Effector CD4-positive, alpha-beta T cell (primary cell): Measurements from ENCODE around the gene EFNA5.

Source experiments
- DNase-seq: peaks from one replicate; pipeline ENCODE4 v3.0.0-alpha.2; 2020

Gene EFNA5

DNA sequence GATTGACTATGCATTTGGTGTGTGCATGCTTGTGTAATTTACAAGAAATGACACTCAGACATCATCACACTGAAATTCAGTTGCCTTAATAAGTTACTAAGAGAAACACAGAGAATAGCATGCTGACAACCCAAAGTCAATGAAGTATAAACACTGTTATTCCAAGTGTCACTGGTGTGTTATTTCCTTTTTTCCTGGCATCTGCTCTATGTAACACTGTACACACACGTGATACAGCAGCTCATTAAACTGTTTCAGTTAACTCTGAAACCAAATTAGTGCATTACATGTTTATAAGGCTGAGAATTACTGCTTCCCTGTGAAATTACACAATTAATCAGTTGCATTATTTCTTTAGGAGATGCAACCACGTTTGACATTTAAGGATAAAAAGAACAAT, 252.7 kb downstream of the EFNA5 start:
- no peak for DNase-seq

DNA sequence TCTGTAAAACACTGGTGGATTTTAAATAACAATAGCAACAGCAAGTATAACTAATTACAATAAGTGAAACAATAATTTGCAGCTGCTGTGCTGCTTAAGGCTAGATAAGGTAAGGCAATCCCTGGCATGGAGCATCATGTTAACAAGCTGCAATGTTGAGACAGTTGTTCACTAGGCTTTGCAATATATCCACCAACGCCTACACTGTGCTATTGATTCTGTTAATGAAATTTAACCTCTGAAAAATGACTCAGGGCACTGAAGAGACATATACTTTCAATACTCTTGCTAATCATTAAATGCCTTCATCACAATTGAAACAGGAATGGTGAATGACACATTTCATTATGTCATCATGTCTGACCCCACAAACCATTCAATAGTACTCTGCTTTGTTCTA, 255.0 kb downstream of the EFNA5 start:
- no peak for DNase-seq

DNA sequence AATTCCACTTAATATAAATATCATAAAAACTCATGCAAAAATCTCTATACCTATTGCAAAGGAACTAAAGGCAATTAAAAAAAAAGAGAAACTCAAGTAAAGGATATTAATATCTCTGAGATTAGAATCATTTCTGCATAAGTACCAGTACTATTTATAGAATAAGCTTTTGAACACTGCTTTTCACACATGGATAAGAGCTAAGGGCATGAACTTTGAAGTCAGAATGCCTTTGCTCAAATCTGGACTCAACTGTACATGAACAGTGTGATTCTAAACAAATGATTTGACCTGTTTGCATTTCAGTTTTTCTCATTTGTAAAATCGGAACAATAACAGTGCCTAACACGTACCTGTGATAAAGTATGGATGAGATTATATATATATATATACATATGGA, 255.9 kb downstream of the EFNA5 start:
- DNase-seq: no peak

DNA sequence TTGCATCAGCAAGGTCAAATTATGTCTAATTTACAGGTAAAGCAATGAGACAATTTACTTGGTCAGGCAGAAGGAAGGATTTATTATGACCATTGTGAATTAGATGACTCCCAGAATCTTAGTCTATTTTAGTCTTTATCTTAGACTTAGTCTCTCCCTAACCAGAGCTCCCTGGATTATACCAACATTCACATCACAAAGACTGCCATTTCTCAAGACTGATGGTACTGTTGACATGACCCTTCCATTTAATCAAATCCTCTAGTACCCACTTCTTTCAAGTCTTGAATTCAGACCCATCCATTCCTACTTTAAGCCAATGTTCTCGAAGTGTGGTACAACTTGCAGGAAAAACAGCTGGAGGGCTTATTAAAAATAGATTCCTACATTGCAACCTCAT, 257.0 kb downstream of the EFNA5 start:
- no peak for DNase-seq

DNA sequence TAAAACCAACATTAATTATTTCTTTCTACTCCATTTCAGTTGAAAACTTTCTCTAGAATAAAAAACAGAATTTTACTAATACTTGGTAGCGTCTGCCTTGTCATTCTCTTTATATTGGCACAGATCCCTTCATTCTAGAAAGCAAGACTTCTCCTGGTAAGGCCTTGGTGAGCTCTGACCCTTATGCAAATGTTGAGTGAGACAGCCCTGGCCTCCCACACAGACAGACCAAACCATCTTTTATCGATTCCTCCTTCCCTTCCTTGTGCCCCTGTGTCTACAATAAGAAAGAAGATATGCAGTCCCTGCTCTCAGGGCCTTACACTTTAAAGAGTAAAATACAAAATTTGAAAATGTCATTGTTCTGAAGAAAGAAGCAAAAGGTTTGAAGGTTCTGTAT, 262.2 kb downstream of the EFNA5 start:
- DNase-seq: no peak

DNA sequence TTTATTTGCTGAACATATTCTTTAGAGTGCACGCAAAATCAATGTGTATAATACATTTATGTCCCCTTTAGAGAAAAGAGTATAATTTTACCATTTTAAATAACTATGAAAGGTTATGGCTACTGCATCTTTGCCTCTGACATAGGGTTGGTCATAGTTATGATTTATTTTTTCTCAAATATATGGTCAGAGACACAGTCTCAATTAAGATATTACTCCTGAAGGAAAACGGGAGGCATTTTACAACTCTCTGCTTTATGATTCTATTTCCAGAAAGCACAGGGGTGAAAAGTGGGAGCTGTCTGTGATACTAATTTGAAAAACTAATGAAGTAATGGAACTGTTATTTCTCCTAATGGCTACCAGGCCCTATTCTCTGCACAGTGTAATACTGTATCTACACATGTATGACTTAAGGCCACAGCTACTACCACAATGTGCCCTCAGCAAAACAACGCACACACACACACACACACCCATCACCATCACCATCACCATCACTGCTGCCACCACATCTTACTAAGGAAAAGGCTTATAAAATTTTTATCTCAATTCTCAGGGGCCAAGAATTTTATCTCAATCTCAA, 262.9 kb downstream of the EFNA5 start:
- no peak for DNase-seq

DNA sequence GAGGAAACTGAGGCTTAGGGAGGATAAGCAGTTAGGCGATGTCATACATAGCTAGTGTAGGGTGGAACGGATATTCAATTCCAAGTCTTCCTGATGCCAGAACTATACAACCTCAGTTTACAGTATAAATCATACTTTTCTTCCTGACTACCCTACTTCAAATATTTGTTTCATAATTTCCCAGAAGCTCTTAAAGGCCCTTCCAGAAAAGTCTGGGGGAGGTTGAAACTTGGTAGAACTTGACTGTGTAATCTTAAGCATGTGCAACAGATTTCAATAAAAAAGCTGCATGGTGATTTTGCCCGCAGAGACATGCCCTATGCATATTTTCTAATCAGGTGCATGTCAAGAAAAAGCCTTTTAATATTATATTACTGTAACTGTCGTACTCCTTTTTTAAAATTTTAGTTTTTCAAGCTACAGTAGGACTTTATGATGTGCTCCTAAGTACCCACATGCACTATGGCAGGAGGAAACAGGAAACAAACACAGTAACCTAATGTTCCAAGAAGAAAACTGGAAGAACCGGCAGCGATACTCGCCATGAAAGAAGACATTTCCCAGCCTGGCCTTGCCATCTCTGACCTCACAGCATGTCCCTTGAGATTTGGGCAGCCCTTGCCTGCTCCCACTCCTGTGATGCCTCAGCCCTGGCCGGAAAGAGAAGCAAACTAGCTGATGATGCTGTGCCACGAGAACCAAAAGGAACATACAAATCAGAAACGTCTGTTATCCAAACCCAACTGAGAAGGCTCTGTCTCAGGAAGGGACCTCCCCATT, 266.0 kb downstream of the EFNA5 start:
- DNase-seq: no peak

DNA sequence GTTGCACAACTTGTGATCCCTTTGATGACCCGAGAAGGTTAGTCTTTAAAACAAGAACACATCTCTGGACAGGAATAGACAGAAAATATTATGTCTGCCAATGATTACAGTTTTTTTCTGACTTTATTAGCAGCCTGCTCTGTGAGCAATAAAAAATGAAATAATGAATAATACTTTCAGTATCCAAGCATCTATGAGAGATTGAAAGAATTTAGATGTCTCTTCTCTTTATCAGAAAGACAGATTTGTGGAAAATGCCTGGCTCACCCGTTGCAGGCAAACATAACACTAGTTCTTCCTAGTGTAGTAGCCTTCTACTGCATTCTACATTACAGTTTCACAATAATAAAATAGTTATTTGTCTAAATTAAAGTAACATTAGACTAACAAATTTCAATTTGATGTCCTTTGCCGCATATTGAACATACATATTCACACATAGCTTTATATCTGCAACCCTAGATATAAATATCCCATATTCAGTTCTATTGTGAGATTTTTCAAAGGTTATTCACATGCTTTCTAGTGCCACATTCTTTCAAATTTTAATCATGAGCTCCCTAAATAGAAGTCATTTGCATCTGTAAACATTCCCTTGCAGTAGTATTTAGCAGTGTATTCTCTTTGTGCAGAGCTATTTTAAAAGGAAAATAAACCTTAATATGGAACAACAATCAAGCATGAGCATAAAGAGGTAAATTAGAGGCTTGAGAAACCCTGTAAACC, 267.3 kb downstream of the EFNA5 start:
- no peak for DNase-seq

DNA sequence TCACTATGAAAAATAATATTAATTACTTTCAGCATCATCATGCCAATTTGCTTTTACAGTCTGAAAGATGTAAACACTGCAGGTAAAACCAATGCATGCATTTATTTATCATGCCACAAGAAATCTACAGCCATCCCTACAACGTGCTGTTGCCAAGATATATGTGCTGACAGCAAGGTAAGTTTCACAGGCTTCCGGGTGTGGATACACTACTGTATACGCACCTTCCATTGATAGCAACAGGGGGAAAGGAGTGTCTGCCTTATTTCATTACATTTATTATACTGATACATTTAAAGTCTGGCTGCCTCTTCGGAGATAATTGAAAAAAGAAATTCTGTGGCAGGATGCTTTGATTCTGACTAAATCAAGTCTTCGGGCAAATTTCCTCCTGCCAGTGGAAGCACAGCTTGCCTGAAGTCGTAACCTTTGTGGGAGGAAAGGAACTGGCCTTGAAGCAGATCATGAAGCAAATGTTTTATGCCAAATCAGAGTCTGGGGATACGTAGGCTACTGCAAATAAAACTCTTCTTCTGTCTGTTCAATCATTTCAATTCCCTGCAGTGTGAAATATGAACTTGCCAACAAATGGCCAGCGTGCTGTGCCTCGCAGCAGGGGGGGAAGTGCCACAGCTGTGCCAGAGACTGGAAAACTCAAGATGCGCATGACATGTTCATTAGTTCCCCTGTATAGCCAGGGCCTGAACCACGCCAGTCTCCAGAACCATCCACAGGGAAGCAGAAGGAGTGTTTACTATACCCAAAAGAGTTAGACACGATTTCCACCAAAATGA, 268.1 kb downstream of the EFNA5 start:
- no peak for DNase-seq

DNA sequence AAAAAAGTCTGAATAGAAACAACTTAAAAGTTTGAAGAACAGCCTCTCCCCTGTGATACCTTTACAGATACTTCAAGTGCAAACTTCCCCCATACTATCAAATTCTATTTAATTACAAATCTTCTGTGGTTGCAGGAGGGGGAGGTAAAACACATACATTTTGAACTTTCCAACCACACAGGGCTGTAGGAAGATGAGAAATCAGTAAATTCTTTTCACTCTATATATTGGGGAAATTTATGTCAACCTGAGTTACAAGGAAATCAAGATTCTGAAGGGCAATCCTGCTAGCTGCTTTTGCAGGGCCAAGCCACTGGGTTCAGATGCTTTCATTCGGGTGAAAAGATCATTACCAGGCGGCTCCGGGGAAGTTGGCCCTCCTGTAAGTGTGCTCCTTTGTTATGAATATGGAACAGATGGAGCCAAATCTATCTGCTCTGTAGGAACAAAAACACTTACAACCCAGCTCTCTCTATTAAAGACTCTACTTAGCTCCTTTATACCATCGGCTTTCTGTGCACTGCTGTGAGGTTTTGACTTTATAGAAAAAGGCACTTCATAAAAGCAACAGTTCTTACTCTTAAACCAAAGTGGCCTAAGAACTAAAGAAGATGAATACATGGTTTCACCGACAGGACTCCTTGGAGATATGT, 269.1 kb downstream of the EFNA5 start:
- DNase-seq: no peak

DNA sequence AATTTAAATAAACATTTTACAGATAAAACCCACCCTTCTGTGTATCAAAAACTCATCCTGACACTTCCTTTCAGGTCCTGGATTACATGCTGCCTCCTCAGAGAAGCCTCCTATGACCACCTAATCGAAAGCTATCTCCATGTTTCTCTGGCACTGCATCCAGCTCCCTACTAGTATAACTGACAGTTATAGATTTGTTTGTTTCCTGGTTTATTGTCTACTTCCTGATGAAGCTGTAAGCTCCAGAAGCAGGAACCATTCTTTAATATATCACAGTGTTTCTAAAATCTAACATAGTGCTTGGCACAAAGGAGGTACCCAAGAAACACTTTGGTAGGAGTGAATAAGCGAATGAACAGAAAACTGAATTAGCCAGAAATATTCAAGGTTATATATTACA, 270.4 kb downstream of the EFNA5 start:
- DNase-seq: no peak

DNA sequence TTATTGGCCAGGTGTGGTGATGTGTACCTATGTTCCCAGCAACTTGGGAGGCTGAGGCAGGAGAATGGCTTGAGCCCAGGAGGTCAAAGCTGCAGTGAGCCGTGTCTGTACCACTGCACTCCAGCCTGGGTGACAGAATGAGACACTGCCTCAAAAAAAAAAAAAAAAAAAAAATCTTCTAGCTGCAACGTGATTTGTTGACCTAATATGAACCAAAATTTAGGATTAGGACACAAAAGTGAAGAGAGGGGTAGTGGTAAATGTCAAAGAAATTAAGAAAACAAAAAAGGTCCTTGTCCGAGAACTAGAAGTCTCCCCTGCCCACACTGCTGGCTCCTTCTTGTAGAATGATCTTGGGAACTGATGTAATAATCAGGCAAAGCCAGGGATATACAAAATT, 272.0 kb downstream of the EFNA5 start:
- DNase-seq: no peak

DNA sequence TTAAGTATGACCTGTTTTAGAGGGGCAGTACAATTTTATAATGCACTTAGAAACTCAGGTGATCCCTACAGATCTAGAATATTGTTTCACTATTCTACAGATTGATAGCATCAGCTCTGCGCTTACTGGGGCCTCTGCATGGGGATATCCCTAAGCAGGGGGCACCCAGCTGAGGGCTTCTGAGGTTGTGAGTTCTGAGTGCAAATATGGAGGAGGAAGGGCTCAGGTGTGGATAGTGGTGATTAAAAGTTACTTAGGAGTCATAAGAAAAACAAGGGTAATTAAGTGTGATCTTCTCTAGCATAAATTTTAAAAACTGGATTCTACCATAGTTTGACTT, 274.4 kb downstream of the EFNA5 start:
- no peak for DNase-seq

DNA sequence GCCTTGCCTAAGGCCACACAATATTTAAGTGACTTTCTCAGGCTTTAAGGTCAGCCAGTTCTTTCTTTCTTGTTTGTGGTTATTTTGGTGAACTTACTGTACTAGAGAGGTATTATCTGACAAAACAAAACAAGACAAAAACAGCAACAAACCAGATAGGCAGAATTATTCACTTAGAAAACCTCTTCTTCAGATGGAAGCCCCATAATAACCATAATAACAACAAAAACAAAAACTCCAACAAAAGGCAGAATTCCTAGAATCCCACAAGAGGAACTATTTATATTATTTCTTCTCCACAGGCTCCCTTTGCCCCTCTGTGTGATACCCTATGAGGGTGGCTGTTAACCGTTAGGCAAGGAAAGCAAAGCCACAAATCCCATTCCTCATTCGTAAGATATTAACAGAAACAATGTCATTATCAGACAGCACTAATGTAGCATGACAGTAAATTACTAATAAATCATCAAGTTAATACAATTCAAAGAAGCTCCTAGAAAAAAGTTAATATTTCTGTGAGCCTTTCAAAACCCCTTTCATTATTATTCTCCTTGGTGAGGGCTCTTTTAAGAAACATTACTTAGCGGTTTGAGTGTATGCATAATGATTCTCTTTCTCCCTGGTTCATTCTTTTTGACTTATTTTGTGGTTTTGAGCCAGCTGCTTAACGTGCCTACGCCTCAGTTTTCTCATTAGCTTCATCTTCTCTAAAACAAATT, 274.9 kb downstream of the EFNA5 start:
- no peak for DNase-seq

DNA sequence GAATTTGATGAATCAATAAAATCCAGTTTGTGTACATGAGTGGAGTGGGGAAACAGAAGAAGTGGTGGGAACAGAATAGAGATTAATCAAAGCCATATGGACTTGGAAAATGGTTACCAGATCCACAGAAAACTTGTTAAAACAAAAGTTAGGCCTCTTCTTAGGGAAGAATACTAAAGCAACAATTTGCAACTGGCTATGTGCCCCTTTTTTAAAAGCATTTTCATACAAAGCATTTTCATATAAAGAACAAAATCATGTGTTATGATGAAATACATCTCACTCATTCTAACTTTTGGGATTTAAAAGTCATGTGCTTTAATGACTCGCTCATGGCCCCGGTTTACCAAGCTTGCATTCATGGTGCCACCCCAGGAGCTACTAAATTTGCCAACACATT, 276.9 kb downstream of the EFNA5 start:
- DNase-seq: no peak

DNA sequence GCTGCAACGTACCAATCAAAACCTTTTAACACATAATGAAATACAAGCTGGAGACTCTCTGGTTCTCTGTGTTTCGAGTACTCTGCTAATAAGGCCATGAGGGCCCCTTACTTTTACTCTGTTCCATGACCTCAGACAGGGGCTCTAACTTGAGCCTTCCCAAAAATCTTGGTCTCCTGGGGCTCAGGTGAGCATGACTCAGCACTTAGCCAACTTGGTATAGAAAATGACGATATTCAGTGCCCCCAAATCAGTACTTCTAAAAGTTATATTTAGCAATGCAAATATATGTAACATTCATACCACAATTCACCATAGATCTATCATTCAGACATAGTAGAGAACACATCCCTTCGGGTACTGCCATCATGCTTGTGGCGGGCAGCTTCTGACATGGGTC, 278.9 kb downstream of the EFNA5 start:
- no peak for DNase-seq

DNA sequence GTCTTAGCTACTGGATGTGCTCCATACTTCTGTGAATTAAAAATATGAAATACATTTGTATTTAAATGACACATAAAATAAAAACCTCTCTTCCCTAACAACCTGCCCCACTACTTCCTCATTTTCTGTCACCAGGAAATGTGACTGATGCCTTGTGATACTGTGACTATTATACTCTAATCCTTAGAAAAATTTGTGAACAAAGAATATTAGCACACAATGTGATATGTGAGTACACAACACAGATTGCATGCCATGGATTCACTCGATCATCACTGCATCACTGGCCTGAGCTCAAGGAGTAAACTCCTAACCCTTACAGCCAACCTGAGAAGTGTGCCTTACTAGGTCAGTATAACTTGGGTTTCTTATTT, 281.0 kb downstream of the EFNA5 start:
- DNase-seq: no peak

DNA sequence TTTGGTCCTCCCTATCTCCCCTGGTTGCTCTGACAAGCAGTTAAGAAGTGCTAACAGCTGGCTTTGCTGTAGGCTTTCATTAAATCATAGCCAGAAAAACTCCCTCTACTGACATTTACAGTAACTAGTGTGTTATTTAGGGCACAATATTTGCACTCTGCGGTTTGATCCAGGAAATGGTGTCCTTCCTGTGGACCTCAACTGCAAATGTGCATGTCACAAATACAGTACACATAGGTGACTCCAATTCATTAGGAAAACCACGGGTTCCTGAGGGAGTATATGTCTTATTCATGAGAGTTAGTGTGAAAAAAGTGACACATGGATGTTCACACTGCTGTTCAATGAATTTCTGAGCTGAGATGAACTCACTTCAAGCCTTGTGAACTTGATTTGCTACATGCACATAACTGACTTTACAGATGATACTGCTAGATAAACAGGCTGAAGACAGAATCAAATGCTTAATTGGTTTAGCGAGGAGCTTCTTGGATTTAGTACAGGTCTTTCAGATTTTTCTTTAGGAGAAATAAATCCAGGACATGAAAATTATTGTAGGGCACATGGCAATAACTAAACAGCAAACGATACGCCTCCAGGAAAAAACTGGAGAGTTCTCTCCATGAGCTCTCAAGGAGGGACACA, 281.5 kb downstream of the EFNA5 start:
- DNase-seq: no peak

DNA sequence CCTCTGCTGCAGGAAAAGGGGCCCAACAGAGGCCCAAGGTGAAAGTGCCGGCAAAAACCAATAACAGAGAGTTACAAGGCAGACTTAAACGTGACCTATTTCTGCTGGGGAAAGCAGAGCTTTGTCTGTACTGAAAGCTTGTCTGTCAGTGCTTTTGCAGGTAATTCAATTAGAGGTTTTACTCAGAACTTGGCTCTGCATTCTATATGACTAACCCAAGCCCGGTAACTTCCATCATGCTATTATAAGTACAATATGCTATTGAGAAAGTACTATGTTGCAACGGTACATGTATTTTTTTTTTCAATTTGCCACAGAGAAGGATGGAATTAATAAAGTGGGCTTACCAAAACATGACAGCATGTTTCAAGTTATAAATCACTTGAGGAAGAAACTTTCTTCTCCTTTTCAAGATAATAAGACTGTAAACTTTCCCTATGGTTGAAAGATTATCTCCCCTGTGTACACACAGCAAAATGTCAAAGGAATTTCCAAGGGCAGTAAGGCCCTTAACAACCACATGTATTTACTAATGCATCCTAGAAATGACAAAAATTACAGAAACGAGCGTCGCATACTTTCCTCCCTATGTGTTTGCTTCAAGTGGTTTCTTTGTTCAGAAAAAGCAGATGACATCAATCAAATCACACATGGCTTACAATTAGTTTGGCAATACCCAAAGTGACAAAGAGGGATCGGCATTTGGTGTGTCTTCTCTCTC, 282.4 kb downstream of the EFNA5 start:
- DNase-seq: no peak

DNA sequence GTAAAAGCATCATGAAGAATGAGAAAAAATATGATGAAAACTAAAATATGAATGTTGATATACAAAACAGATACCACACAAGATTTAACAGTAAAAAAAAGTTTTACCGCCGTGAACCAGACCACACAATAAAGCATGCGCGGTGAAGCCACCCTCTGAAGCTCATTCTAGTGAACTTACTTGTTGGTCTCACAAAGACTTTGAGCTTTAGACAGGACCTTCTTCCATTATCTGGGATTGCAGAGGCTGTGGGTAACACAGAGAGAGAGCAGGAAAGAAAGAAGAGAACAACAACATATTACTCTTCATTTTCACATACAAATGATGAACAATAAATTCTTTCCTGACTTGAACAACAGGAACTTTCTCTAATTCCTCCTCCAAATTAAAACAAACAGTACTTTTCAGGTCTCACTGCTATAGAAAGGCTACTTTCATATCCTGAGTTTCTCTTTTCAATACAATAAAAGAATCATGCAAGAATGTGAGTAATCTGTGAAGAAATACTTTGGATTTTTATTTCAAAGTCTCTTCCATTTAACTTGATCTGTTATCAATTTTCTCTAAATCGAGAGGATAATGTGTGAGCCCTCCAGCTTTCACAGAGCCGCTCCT, 283.1 kb downstream of the EFNA5 start:
- DNase-seq: no peak

DNA sequence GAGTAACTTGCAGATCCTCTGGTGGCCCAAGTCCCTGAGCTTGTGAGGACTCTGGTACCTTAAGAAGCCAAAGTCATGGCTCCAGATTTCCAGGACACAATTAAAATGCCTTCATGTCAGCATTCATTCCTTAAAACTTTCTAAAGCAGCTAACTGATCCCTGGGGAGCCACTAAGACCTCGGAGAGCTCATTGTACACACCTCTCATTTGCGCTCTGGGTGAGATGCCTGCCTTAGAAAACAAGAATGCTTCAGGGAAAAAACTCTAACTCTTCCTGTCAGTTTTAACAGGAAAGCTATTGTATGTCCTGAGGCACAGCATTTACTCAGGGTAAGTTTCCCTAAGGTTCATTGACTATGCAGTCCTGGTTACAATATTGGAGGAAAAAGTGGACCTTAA, 285.0 kb downstream of the EFNA5 start:
- DNase-seq: no peak
